PC-3 (cell line): ENCODE data around the gene ZFP1. TPM values are rescaled to one million over a fixed set of nuclear protein-coding genes. Genes with fewer than 3 reads are reported as not detected.
"Not testable (repeated sequence)": the region's sequence is repeated elsewhere in the genome, so short reads cannot be mapped to it uniquely, and the experiment has no call there.

ENCODE experiments used
- ATAC-seq: fragments of 200-7000 bp; cut with Tn5 transposase; 2 replicates; pipeline ENCODE4 v1.9.1; 2020; ENCODE audit warnings: mild to moderate bottlenecking, moderate library complexity
- BruUV-seq: library from RNA; stranded (reverse); fragments of 400-500 nt; replicated peaks from 2 replicates; lab custom pipeline; 2021; lab: Mats Ljungman, UMichigan
- CTCF ChIA-PET: fragments of 300-600 bp; sonication (Branson Sonifier 250); formaldehyde crosslinking; loops from one replicate; lab custom pipeline; 2022; ENCODE audit warnings: antibody characterized with exemption; lab: Charles Lee
- POLR2A ChIA-PET: fragments of 300-600 bp; sonication (Branson Sonifier 250); formaldehyde crosslinking; loops from one replicate; lab custom pipeline; 2022; ENCODE audit warnings: antibody characterized with exemption; ENCODE audit not compliant: unreplicated experiment; lab: Charles Lee
- DNase-seq: peaks from one replicate; pipeline ENCODE4 v3.0.0-alpha.2; 2015
- H2AFZ ChIP-seq: fragments of 300-600 bp; sonication (generic); 2 replicates; pipeline ENCODE4 v1.6.0; 2016; ENCODE audit warnings: antibody characterized with exemption, low read length
- H3F3A ChIP-seq: fragments of 300-600 bp; sonication (generic); one replicate; pipeline ENCODE4 v1.6.0; 2017; ENCODE audit warnings: antibody characterized with exemption, low read length, control low read depth, mild to moderate bottlenecking; ENCODE audit not compliant: unreplicated experiment
- H3K27ac ChIP-seq: fragments of 300-600 bp; sonication (generic); 2 replicates; pipeline ENCODE4 v1.5.1; 2016; ENCODE audit warnings: mild to moderate bottlenecking, low read length
- H3K27me3 ChIP-seq: fragments of 300-600 bp; sonication (generic); 2 replicates; pipeline ENCODE4 v1.6.1; 2016; ENCODE audit warnings: low read length, mixed read lengths
- H3K36me3 ChIP-seq: fragments of 300-600 bp; sonication (generic); 2 replicates; pipeline ENCODE4 v1.6.1; 2016; ENCODE audit warnings: low read depth, mixed run types, low read length, mixed read lengths
- H3K4me1 ChIP-seq: fragments of 300-600 bp; sonication (generic); 2 replicates; pipeline ENCODE4 v1.5.1; 2016; ENCODE audit warnings: low read length; ENCODE audit not compliant: insufficient read depth
- H3K4me2 ChIP-seq: fragments of 300-600 bp; sonication (generic); 2 replicates; pipeline ENCODE4 v1.6.0; 2016; ENCODE audit warnings: low read length
- H3K4me3 ChIP-seq: fragments of 300-600 bp; sonication (generic); 2 replicates; pipeline ENCODE4 v1.5.1; 2016; ENCODE audit warnings: mild to moderate bottlenecking, low read length, mixed read lengths
- H3K79me2 ChIP-seq: fragments of 300-600 bp; sonication (generic); 2 replicates; pipeline ENCODE4 v1.6.1; 2017; ENCODE audit warnings: low read length, mixed read lengths
- H3K9ac ChIP-seq: fragments of 300-600 bp; sonication (generic); 2 replicates; pipeline ENCODE4 v1.6.0; 2016; ENCODE audit warnings: mild to moderate bottlenecking, low read length
- H3K9me2 ChIP-seq: fragments of 300-600 bp; sonication (generic); replicated peaks from 2 replicates; pipeline ENCODE4 v1.6.1; 2016; ENCODE audit warnings: mixed run types, low read length, mixed read lengths
- H3K9me3 ChIP-seq: fragments of 300-600 bp; sonication (generic); 2 replicates; pipeline ENCODE4 v1.6.1; 2016; ENCODE audit warnings: low read length, mixed read lengths
- H4K20me1 ChIP-seq: fragments of 300-600 bp; sonication (generic); 2 replicates; pipeline ENCODE4 v1.6.1; 2016; ENCODE audit warnings: low read length, mixed read lengths
- CTCF ChIP-seq: fragments of 300-600 bp; sonication (generic); conservative IDR thresholded peaks from 2 replicates; pipeline ENCODE4 v1.5.1; 2017; ENCODE audit warnings: antibody characterized with exemption, low read depth, mild to moderate bottlenecking, low read length
- EZH2 ChIP-seq: fragments of 300-600 bp; sonication (generic); IDR thresholded peaks from one replicate; pipeline ENCODE4 v1.6.1; 2017; ENCODE audit warnings: antibody characterized with exemption, mild to moderate bottlenecking, low read length; ENCODE audit not compliant: unreplicated experiment
- EZH2phosphoT487 ChIP-seq: fragments of 300-600 bp; sonication (generic); IDR thresholded peaks from 2 replicates; pipeline ENCODE4 v1.6.1; 2018; ENCODE audit warnings: mild to moderate bottlenecking, antibody characterized with exemption, low read length, borderline replicate concordance
- intact Hi-C: fragments of 100-400 bp; cut with micrococcal nuclease; formaldehyde crosslinking; loops from 2 replicates; pipeline ENCODE4 v1.9.0; 2023
- total RNA-seq: library from RNA; depleted of rRNA; stranded (reverse); fragments of >200 nt; gene quantifications from 2 replicates; pipeline ENCODE4 v1.2.3, GENCODE V29; 2014

ZFP1 gene
- total RNA-seq, 1 experiment from 2014 or later: 3.3 TPM

DNA sequence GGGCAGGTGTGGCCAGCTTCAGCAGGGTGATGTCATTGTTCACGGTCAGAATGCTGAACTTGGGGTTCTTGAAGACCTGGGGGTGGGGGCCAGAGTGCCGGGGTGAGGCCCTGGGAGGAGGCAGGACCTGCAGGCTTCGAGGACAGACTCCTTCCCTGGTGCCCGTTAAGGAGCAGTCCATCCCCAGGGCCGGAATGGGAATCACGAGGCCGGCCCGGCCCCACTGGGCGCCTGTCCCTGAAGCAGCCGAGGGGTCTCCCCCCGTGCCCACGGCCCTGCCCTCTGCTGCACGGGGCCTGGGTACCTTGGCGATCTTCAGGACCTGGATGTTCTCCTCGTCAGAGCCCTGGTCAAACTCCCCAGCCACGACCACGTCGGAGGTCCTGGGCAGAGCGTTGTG is 57.1 kb downstream of the ZFP1 start:
- BruUV-seq, intact Hi-C loops, POLR2A ChIA-PET, H3K4me2 ChIP-seq, H3K9me3 ChIP-seq, H3K4me3 ChIP-seq, H3K9me2 ChIP-seq, H3F3A ChIP-seq, DNase-seq, CTCF ChIA-PET, H2AFZ ChIP-seq, H4K20me1 ChIP-seq, H3K79me2 ChIP-seq, H3K27ac ChIP-seq, H3K27me3 ChIP-seq, ATAC-seq, H3K9ac ChIP-seq, H3K36me3 ChIP-seq, H3K4me1 ChIP-seq: not testable (repeated sequence)

- H3K79me2 ChIP-seq, H3K4me3 ChIP-seq, H3K27me3 ChIP-seq, H3K9me3 ChIP-seq, H3K4me1 ChIP-seq, H2AFZ ChIP-seq, H3K27ac ChIP-seq, DNase-seq, H3K36me3 ChIP-seq, H3K4me2 ChIP-seq, H3K9ac ChIP-seq, POLR2A ChIA-PET, CTCF ChIA-PET, H3F3A ChIP-seq, ATAC-seq, intact Hi-C loops, H3K9me2 ChIP-seq, H4K20me1 ChIP-seq, BruUV-seq: not testable (repeated sequence)
Observed at GRCh38 chr16:75205961-75206748, 57.8 kb downstream of the ZFP1 start.

- no TSS peak for BruUV-seq
- ChIA-PET CTCF (no interaction called here), POLR2A (no interaction called here)
- Histone ChIP-seq H3K4me3 (no peak within 1 kb of the TSS), H3K9ac (no peak within 1 kb of the TSS), H3K27me3 (no peaks in the 10 kb centered on the region), H3F3A (no peaks in the 10 kb centered on the region), H3K79me2 (no peaks in the 10 kb centered on the region), H4K20me1 (no peaks in the 10 kb centered on the region), H3K9me3 (no peaks in the 10 kb centered on the region), H3K27ac (no peak within 1 kb of the TSS), H3K4me1 (no peaks in the 10 kb centered on the region), H3K4me2 (no peak within 1 kb of the TSS), H2AFZ (no peak within 1 kb of the TSS), H3K9me2 (no peaks in the 10 kb centered on the region), H3K36me3 (no peaks in the 10 kb centered on the region)
- DNase-seq: no peak
- no peak for ATAC-seq
- intact Hi-C loops: no loop called here
- no peak for TF ChIP-seq EZH2phosphoT487
- TF ChIP-seq CTCF: no peak
- no peak for TF ChIP-seq EZH2
Observed at GRCh38 chr16:75206749-75207451, 58.6 kb downstream of the ZFP1 start, which contains the start of gene CTRB2. Gene CTRB2, minus strand, starts transcription at chr16:75207161. Its CDS starts 20 bp downstream, at chr16:75207141.
